ENCODE results near the gene CHRNB2. TPM values are rescaled to one million over a fixed set of nuclear protein-coding genes. Genes with fewer than 3 reads are reported as not detected.

Gene CHRNB2
- total and polyA plus RNA-seq, 2 of the 4 experiments (the other 2 are of a cell fraction), result under 0.01 to 0.03 TPM

GRCh38 chr1:154574716-154575115 is 7.1 kb downstream of the CHRNB2 start:
- H3K4me3 ChIP-seq (ENCODE audit: insufficient read depth, low read depth, low read length), result no peak overlapping the region
- dilution Hi-C loops (cut with HindIII; ENCODE audit: low sequenced_read_pairs, unreplicated experiment), result no loop called here
- DNase-seq, result peak; percentile 49
- H3K9ac ChIP-seq (ENCODE audit: low read depth, low read length), result no peak overlapping the region
- no peak overlapping the region for H3K18ac ChIP-seq (ENCODE audit: low read depth, low read length)
- peaks cover 11% of the 10 kb centered on the region; the same call in 1 of the 2 replicates for H3K9me1 ChIP-seq (ENCODE audit: insufficient read depth, low read length)
- no peak overlapping the region for H3K4me2 ChIP-seq (ENCODE audit: low read depth, low read length)
- ChIA-PET POLR2A (ENCODE audit: unreplicated experiment) (no interaction called here), CTCF (interaction anchor here (1.0 to 2.9 kb wide), 2 partner anchors 15 to 95 kb away, joined by 3 to 10 read pairs; no protein-coding TSS in a partner anchor)
- no peak overlapping the region for H2BK20ac ChIP-seq (ENCODE audit: low read depth, low read length)
- no peak overlapping the region for H4K8ac ChIP-seq (ENCODE audit: low read depth in 2 of 2, low read length in 2 of 2)
- H3K14ac ChIP-seq (replicated peaks; ENCODE audit: low read depth, low read length), result no peak overlapping the region
- TF ChIP-seq ELK1 (IDR thresholded peaks at IDR 0.05; ENCODE audit: borderline replicate concordance, low read depth, low read length) (no peak), RCOR1 (IDR thresholded peaks at IDR 0.05; ENCODE audit: insufficient replicate concordance, low read length) (no peak), USF2 (IDR thresholded peaks at IDR 0.05; ENCODE audit: low read depth, low read length) (peak; percentile 37; the same call in 1 of the 2 replicates), MXI1 (IDR thresholded peaks at IDR 0.05; ENCODE audit: borderline replicate concordance, low read depth, low read length) (no peak), BHLHE40 (IDR thresholded peaks at IDR 0.05; ENCODE audit: low read depth, low read length) (peak; percentile 80; the same call in 1 of the 2 replicates), FOS (IDR thresholded peaks at IDR 0.05; ENCODE audit: low read depth, low read length) (no peak), CHD1 (IDR thresholded peaks at IDR 0.05; ENCODE audit: low read depth, low read length) (no peak), NFE2L2 (IDR thresholded peaks at IDR 0.05; ENCODE audit: low read depth, low read length) (no peak), CEBPB (IDR thresholded peaks at IDR 0.05; ENCODE audit: low read depth, low read length) (no peak), RAD21 (IDR thresholded peaks at IDR 0.05; ENCODE audit: low read length) (no peak)
- no peak overlapping the region for H2AK5ac ChIP-seq (ENCODE audit: low read depth, low read length)
- peaks cover 4% of the 10 kb centered on the region; the same call in 1 of the 2 replicates for H3K4me1 ChIP-seq (ENCODE audit: control insufficient read depth, insufficient read depth, low read length)
- peaks cover 20% of the 10 kb centered on the region for H3K27me3 ChIP-seq (ENCODE audit: control insufficient read depth, insufficient read depth, low read length)
- in situ Hi-C loops (cut with MboI; ENCODE audit: low sequenced_read_pairs), result no loop called here
- H2AFZ ChIP-seq (replicated peaks; ENCODE audit: low read length, poor library complexity), result no peak overlapping the region
- H3K79me1 ChIP-seq (ENCODE audit: low read depth in 1 of 2, low read length in 2 of 2), result no peaks in the 10 kb centered on the region
- no peak overlapping the region for H4K5ac ChIP-seq (ENCODE audit: low read depth, low read length)
- no peak overlapping the region for H2BK120ac ChIP-seq (ENCODE audit: low read depth, low read length)
- no TSS peak for BruUV-seq (replicated peaks)
- intact Hi-C loops (cut with micrococcal nuclease), result no loop called here
- H2BK15ac ChIP-seq (ENCODE audit: low read depth, low read length), result no peak overlapping the region
- no peak overlapping the region for H3K27ac ChIP-seq (ENCODE audit: insufficient read depth, low read length)
- no CpG with 5 or more reads among the region's 7 CpGs for WGBS, 2 experiments (ENCODE audit: extremely low coverage in 2 of 2, insufficient read length in 1 of 2)
- peaks cover 14% of the 10 kb centered on the region for H4K20me1 ChIP-seq (ENCODE audit: insufficient read depth, low read length)
- no peak overlapping the region for H3K56ac ChIP-seq (ENCODE audit: extremely low read depth, insufficient read depth, low read length)
- peak; percentile 69 for ATAC-seq (ENCODE audit: low read depth)
- no peak overlapping the region for H3K4ac ChIP-seq (ENCODE audit: low read depth, low read length)
- H3K23ac ChIP-seq (ENCODE audit: low read depth, low read length), result no peak overlapping the region
- H2AK9ac ChIP-seq (replicated peaks; ENCODE audit: low read depth, low read length, poor library complexity), result no peak overlapping the region
- H3K9me3 ChIP-seq (ENCODE audit: control insufficient read depth, insufficient read depth, low read length), result no peaks in the 10 kb centered on the region
- peaks cover 18% of the 10 kb centered on the region; the same call in 1 of the 2 replicates for H3K36me3 ChIP-seq (ENCODE audit: control insufficient read depth, insufficient read depth, low read length)
- no peak overlapping the region for H4K91ac ChIP-seq (ENCODE audit: insufficient read depth, low read depth, low read length)
- H2BK5ac ChIP-seq (ENCODE audit: low read depth, low read length, poor library complexity, severe bottlenecking), result no peak overlapping the region
